Stomach (tissue), 4 donors: ENCODE measurements around the gene SPATA22.

Experiments used
- CTCF ChIP-seq, 7 experiments: fragments of 450-650 bp in 4 of 7; fragments of 200-600 bp in 3 of 7; sonication (generic) in 3 of 7; IDR thresholded peaks; one replicate each; pipeline ENCODE4 v1.5.1; 2016 to 2019; ENCODE audit warnings: antibody characterized with exemption in 7 of 7, control low read depth in 2 of 7, mild to moderate bottlenecking in 1 of 7
- EP300 ChIP-seq: sonication (generic); formaldehyde crosslinking; IDR thresholded peaks from one replicate; pipeline ENCODE4 v1.6.1; 2017; ENCODE audit warnings: antibody characterized with exemption
- POLR2A ChIP-seq, 4 donors: fragments of 450-650 bp; IDR thresholded peaks; one replicate each; pipeline ENCODE4 v1.6.1; 2016; ENCODE audit warnings: antibody characterized with exemption in 4 of 4, control low read depth in 2 of 4, mild to moderate bottlenecking in 1 of 4, moderate library complexity in 1 of 4
- POLR2AphosphoS5 ChIP-seq, 3 donors: sonication (generic); formaldehyde crosslinking; IDR thresholded peaks; one replicate each; pipeline ENCODE4 v1.6.1; 2016; ENCODE audit warnings: antibody characterized with exemption in 3 of 3

- TF ChIP-seq EP300 (no peak), CTCF (IDR thresholded peaks at IDR 0.05) (no peak), POLR2A (IDR thresholded peaks at IDR 0.05) (no peak), POLR2AphosphoS5 (IDR thresholded peaks at IDR 0.05) (no peak)
These were observed 36.2 kb upstream of the SPATA22 start for GRCh38 chr17:3507869-3508268.
